Pancreas (tissue), 10 donors: Measurements from ENCODE around the gene ELOVL6. TPM values are rescaled to one million over a fixed set of nuclear protein-coding genes. Genes with fewer than 3 reads are reported as not detected.

Source experiments
- ATAC-seq, 4 donors: fragments of 200-7000 bp; cut with Tn5 transposase; one replicate each; pipeline versions ENCODE4 v1.8.0 to v1.9.1; 2020; ENCODE audit warnings: mild to moderate bottlenecking in 4 of 4, moderate library complexity in 4 of 4
- DNase-seq, 6 donors: peaks; one replicate each; pipeline ENCODE4 v3.0.0-alpha.2; 2020
- FAIRE-seq: peaks from 2 replicates; lab custom pipeline; 2012; peaks lifted over from hg19 to GRCh38; lab: Jason Lieb, UNC
- H3K27ac ChIP-seq, 4 donors: fragments of 200-600 bp; sonication (generic); 1 replicate in 3 of 4; 2 replicates in 1 of 4; pipeline versions ENCODE4 v1.5.0 to v1.8.0; 2020
- H3K27me3 ChIP-seq, 4 donors: fragments of 200-600 bp; one replicate each; pipeline ENCODE4 v1.8.0; 2021
- H3K36me3 ChIP-seq, 3 donors: fragments of 200-600 bp; sonication (generic) in 1 of 3; one replicate each; pipeline versions ENCODE4 v1.5.0 to v1.8.0; 2020 to 2021
- H3K4me1 ChIP-seq, 3 donors: fragments of 200-600 bp; one replicate each; pipeline ENCODE4 v1.8.0; 2021
- H3K4me3 ChIP-seq, 4 donors: fragments of 200-600 bp; sonication (generic) in 2 of 4; one replicate each; pipeline versions ENCODE4 v1.5.0 to v1.8.0; 2020 to 2021
- H3K9me3 ChIP-seq, 4 donors: fragments of 200-600 bp; one replicate each; pipeline ENCODE4 v1.8.0; 2021
- CTCF ChIP-seq, 4 donors: fragments of 200-600 bp; sonication (generic) in 3 of 4; IDR thresholded peaks; one replicate each; pipeline versions ENCODE4 v1.5.0 to v1.8.0; 2021; ENCODE audit warnings: antibody characterized with exemption in 4 of 4
- WGBS, 2 donors: extraction: QIAGEN DNeasy Blood & Tissue Kit; methylation state at CpG; one replicate each; pipeline ENCODE4 v1.1.7; 2013; 5-methylcytosine and 5-hydroxymethylcytosine counted together
- intact Hi-C, 3 donors: fragments of 100-400 bp; cut with DNase I; formaldehyde crosslinking; loops; one replicate each; pipeline versions ENCODE4 v1.11.1 to v1.14.2; 2022
- polyA plus RNA-seq, 2 donors: library from polyadenylated mRNA; stranded (reverse); fragments of 200-250 nt; gene quantifications; one replicate each; pipeline ENCODE4 v1.2.3, GENCODE V29; 2013
- total RNA-seq, 6 donors: library from RNA; stranded (reverse); fragmentation: NEBNext Ultra II Directional in 4 of 6; extraction: Animal tissue kit (Norgen Biotek cat#: 25700) in 4 of 6; gene quantifications; one replicate each; pipeline versions ENCODE4 v1.2.1 to v1.2.4, GENCODE V29; 2021 to 2023
- donor health status: healthy with polysubstance abuse.
- donor health status: DM: no; HTN: no; CAD: no; lungs with moderate emphysema.
- donor health status: DM: no; HTN: no; CAD: no.
- donor health status: control.
- donor health status: control.
- donor health status: Bipolar disorder and iron deficiency.
- donor health status: DM: yes; HTN: yes; CAD: no.
- donor health status: DM: no; HTN: no; CAD: no.
- donor health status: DM: no; HTN: no; CAD: no.
- donor health status: DM: yes; HTN: yes; CAD: no.

Gene ELOVL6
- total and polyA plus RNA-seq, 8 donors: 0.69 to 3.5 (median 1.8) TPM

- DNase-seq (no peak), FAIRE-seq (no peak), ATAC-seq (peak; percentile 78 to 83 (median 82))
- 23 to 24% methylated on average over 1 of the region's 1 CpG for WGBS, 2 donors
- no peak for TF ChIP-seq CTCF (IDR thresholded peaks at IDR 0.05)
- Histone ChIP-seq H3K36me3 (no peaks in the 10 kb centered on the region), H3K9me3 (no peaks in the 10 kb centered on the region), H3K27me3 (no peaks in the 10 kb centered on the region), H3K27ac (no peak overlapping the region), H3K4me3 (no peak overlapping the region), H3K4me1 (peaks cover 0 to 10% (median 0%) of the 10 kb centered on the region in 3 donors)
- intact Hi-C loops: no loop called here
Measured at GRCh38 chr4:110106931-110107296, 91.5 kb downstream of the ELOVL6 start.

- H3K27me3 ChIP-seq: no peaks in the 10 kb centered on the region
- H3K36me3 ChIP-seq: no peaks in the 10 kb centered on the region
- no peak overlapping the region for H3K27ac ChIP-seq
- peaks cover 0 to 10% (median 0%) of the 10 kb centered on the region in 3 donors for H3K4me1 ChIP-seq
- TF ChIP-seq CTCF (IDR thresholded peaks at IDR 0.05): no peak
- ATAC-seq (peak in 2 of 4 donors; percentile 22 to 32), DNase-seq (no peak), FAIRE-seq (no peak)
- no peak overlapping the region for H3K4me3 ChIP-seq
- 80 to 84% methylated on average over 2 of the region's 2 CpGs for WGBS, 2 donors
- intact Hi-C loops: no loop called here
- H3K9me3 ChIP-seq: no peaks in the 10 kb centered on the region
Measured at GRCh38 chr4:110104661-110105060, 93.8 kb downstream of the ELOVL6 start.

GRCh38 chr4:110099638-110100037, 98.8 kb downstream of the ELOVL6 start:
- ATAC-seq (no peak), FAIRE-seq (no peak), DNase-seq (no peak)
- H3K27me3 ChIP-seq: no peaks in the 10 kb centered on the region
- no peak overlapping the region for H3K4me3 ChIP-seq
- no peaks in the 10 kb centered on the region for H3K36me3 ChIP-seq
- intact Hi-C loops: no loop called here
- no peak overlapping the region for H3K27ac ChIP-seq
- no peaks in the 10 kb centered on the region for H3K4me1 ChIP-seq
- H3K9me3 ChIP-seq: no peaks in the 10 kb centered on the region
- no peak for TF ChIP-seq CTCF (IDR thresholded peaks at IDR 0.05)

GRCh38 chr4:110096405-110096804, 102.0 kb downstream of the ELOVL6 start:
- intact Hi-C loops: no loop called here
- Histone ChIP-seq H3K4me1 (no peaks in the 10 kb centered on the region), H3K4me3 (no peak overlapping the region), H3K27ac (no peak overlapping the region), H3K27me3 (no peaks in the 10 kb centered on the region), H3K9me3 (no peaks in the 10 kb centered on the region), H3K36me3 (no peaks in the 10 kb centered on the region)
- 89 to 100% methylated on average over 1 of the region's 1 CpG for WGBS, 2 donors
- no peak for TF ChIP-seq CTCF (IDR thresholded peaks at IDR 0.05)
- FAIRE-seq (no peak), ATAC-seq (no peak), DNase-seq (no peak)

GRCh38 chr4:110092646-110093045, 105.8 kb downstream of the ELOVL6 start:
- DNase-seq (no peak), ATAC-seq (no peak), FAIRE-seq (no peak)
- Histone ChIP-seq H3K27me3 (no peaks in the 10 kb centered on the region), H3K27ac (no peak overlapping the region), H3K36me3 (no peaks in the 10 kb centered on the region), H3K4me1 (no peaks in the 10 kb centered on the region), H3K9me3 (no peaks in the 10 kb centered on the region), H3K4me3 (no peak overlapping the region)
- 82 to 91% methylated on average over 4 of the region's 4 CpGs for WGBS, 2 donors
- TF ChIP-seq CTCF (IDR thresholded peaks at IDR 0.05): no peak
- intact Hi-C loops: no loop called here
